OCI-LY1 (cell line): ENCODE measurements around the gene PER2.

Experiments used
- CTCF ChIP-seq: fragments of 200-600 bp; sonication (generic), shearing (Covaris generic); IDR thresholded peaks from 2 replicates; pipeline ENCODE4 v1.5.1; 2017; ENCODE audit warnings: mild to moderate bottlenecking, antibody characterized with exemption, low read length, moderate library complexity, mixed read lengths
- EZH2 ChIP-seq: fragments of 200-600 bp; sonication (generic), shearing (Covaris generic); IDR thresholded peaks from 2 replicates; pipeline ENCODE4 v1.8.0; 2017; ENCODE audit warnings: borderline replicate concordance, mixed run types, mild to moderate bottlenecking, antibody characterized with exemption, low read length, moderate library complexity, mixed read lengths

- no peak for TF ChIP-seq CTCF
- TF ChIP-seq EZH2: no peak
These were observed 32.4 kb upstream of the PER2 start for GRCh38 chr2:238320648-238321281.
